ENCODE data around the gene FASN. TPM values are rescaled to one million over a fixed set of nuclear protein-coding genes. Genes with fewer than 3 reads are reported as not detected.
A peak's percentile ranks its signal among the peaks of the same experiment; 100 is the strongest.

The FASN gene
- total RNA-seq, 1 donor from 2014 or later = 54.4 TPM

GRCh38 chr17:82118168-82118814 is 20.3 kb upstream of the FASN start:
- no peak for DNase-seq (ENCODE audit: low read depth in 2 of 2)

- no peak for DNase-seq (ENCODE audit: low read depth in 2 of 2)
Measured at GRCh38 chr17:82117139-82118090, 19.4 kb upstream of the FASN start.

DNA sequence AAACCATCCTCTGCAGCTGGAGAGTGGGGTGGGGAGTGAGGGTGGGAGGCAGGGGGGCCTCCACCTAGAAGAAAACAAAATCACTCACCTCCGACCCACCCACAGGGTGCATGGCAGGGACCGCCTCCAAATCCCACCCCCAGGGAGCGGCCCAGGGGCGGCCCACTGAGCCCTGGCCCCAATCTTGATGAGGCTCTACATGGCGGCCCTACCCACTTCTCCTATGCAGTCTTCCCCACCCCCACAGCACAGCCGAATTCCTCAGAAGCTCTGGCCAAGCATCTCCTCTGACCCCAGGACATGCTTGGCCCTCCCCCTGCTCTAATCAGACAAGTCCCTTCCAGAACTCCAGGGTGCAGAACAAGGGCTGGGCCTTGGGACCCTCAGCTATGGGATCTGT is 18.2 kb upstream of the FASN start:
- no peak for DNase-seq (ENCODE audit: low read depth in 2 of 2)

GRCh38 chr17:82114872-82115271 is 16.8 kb upstream of the FASN start:
- DNase-seq (ENCODE audit: low read depth in 2 of 2) = no peak

- no peak for DNase-seq (ENCODE audit: low read depth in 2 of 2)
Measured at GRCh38 chr17:82114447-82114846, 16.4 kb upstream of the FASN start.

DNA sequence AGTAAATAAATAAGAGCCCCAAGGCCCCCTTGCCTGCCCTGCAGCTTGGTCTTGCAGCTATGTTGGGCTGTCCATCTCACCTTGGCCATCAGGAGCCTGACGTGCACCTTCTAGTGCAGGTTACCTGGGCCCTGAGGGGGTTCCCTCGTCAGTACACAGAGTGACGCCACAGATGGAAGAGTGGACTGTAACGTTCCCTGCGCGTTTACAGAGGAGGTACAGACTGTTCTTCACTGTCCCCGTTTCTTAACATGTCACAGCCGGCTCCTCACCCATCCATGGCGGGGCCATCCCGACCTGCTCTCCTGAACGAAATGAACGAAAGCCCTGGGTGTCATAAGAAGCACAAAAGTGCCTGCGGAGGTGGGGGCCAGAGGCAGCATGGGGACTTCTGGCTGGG is 15.9 kb upstream of the FASN start:
- no peak for DNase-seq (ENCODE audit: low read depth in 2 of 2)

DNA sequence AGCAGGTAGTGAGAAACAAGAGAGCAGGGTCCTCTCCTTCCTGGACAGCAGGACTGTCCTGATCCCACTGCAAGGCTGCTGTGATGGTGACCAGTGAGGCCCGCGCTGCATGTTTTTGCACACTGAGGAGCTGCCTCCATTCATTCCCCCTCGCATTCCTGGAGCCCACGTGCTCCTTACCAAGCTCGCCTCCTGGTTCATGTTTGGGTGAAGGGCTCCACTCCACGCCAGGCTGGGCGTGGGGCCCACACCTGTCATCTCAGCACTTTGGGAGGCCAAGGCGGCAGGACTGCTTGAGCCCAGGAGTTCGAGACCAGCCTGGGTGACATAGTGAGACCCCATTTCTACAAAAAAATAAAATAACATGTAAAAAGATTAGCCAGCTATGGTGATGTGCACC is 15.4 kb upstream of the FASN start:
- DNase-seq (ENCODE audit: low read depth in 2 of 2) = no peak

- no peak for DNase-seq (ENCODE audit: low read depth in 2 of 2)
Measured at GRCh38 chr17:82112914-82113311, 14.9 kb upstream of the FASN start.

GRCh38 chr17:82112181-82112913 is 14.3 kb upstream of the FASN start:
- no peak for DNase-seq (ENCODE audit: low read depth in 2 of 2)

DNA sequence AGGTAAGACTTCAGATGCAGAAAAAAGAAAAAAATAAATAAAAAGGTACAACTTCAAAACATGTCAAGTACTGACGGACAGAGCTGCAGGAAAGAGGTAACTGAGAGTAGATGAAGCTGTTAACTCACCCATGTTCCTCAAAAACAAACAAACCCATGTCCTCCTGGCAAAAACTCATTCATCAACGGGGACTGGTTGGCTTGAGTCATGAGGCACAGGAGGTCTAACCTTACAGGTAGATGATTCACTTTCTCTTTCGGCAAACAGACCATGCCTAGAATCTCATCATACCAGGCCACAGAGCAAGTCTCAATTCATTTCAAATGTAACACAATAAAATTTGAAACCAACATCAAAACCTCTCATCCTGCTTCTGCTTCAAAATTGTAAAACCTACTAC is 12.3 kb upstream of the FASN start:
- DNase-seq (ENCODE audit: low read depth in 2 of 2) = no peak

GRCh38 chr17:82108961-82109475 is 11.0 kb upstream of the FASN start:
- no peak for DNase-seq (ENCODE audit: low read depth in 2 of 2)

DNA sequence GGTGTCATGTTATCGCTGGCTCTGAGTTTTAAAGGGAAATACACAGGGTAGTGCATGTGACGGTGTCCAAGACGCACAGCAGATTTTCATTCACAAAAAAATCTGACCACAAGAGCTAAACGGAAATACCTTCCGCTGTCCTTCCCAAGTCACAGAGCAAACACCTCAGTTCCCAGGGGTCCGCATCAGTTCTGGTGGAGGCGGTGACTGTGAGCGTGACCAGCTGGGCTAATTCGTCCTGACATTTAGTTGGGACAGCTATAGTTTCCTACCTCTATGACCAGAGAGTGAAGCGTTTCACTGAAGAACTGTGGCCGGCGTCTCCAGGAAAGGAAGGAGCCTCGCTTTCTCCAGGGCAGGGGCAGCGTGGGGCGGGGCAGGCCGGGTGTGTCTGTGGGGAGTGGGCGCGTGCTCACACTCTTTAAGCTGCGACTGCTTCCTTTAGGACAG is 10.5 kb upstream of the FASN start:
- DNase-seq (ENCODE audit: low read depth in 2 of 2) = no peak

GRCh38 chr17:82108038-82108437 is 10.0 kb upstream of the FASN start:
- DNase-seq (ENCODE audit: low read depth in 2 of 2) = no peak

DNA sequence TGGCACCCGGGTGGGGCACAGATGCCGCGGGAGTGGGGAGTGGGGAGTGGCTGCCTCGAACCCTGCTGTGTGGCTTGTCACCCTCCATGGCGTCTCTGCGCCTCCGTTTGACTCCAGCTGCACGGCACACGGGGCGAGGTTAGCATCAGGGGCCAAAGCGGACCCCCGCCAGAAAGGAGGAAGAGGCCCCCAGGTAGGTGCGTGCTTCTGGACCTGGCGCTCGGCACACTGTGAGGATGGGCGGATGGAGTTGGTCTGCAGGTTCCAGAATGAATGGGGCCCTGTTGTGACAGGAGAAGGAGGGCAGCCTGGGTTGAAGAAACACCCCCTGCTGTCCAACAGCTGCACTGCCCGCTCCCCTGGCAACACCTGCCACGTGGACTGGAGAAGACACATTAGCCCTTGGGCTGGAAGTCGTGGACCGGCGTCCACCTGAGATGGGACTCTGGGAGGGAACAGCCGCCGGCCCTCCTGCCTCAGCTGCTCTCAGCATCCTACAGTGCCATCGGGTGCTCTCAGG is 9.4 kb upstream of the FASN start:
- peak in 1 of 2 donors; percentile 26 for DNase-seq (ENCODE audit: low read depth in 2 of 2)

DNA sequence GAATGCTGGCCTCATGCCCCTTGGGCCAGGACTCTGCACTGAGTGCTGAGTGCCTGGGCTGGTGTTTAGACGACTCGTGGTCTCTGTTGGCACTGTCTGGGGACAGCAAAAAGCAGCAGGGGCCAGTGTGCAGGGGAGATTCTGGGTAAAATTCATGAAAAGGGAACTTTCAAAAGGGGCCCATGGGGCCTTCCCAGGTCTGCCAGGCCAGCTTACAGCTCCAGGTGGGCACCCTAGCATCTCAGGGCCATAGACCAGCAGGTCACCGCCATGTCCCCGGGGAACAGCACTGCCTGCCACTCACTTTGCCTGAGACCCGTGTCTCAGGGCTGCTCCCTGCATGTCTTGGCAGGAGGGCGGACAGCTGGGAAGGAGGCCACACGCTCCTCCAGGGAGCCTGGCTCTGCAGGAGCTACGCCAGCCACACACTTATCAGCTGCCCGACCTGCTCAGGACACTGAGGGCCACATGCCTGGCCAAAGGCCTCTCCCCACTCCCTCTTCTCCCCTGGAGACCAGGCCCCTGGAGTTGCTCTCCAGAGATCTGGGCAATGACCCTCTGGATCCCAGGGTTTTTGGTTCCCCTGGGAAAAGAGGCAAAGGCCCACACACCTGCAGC is 8.8 kb upstream of the FASN start:
- DNase-seq (ENCODE audit: low read depth in 2 of 2) = no peak

DNA sequence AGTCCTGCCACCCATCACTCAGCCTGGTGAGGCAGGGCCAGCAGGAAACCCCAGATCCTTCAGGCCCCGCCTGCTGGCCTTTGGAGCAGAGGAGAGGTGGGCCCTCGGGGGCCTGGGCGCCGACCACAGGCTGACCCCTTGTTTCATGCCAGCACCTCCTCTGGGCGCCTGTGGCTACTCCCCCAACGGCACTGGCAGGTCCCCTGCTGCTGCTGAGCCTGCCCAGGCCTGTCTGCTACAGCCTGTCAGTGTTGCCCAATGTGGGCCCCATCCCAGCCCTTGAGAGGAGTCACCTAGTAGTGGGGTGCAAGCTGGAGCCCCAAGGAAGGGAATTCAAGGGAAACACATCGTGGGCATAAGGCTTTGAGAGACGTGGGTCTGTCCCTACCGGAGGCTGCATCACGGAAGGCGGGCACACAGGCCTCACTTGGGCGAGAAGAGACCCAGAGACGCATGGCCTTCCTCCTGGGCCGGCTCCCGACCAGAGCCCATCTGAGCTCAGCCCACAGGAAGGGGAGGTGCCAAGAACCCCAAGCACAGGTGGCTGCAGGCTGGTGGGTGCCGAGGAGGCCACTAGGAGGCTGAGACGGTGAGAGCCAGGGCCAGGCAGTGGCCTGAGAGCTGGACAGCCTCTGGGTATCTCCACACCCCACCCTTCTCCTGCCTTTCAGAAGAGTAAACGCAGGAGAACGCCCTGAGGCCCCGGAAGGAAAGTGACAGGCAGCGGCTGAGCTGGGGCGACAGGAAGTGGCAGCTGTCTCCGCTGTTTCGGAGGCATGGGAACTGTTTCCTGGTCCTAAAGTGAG is 8.0 kb upstream of the FASN start:
- DNase-seq (ENCODE audit: low read depth in 2 of 2) = peak in 1 of 2 donors; percentile 50

GRCh38 chr17:82105417-82105881 is 7.4 kb upstream of the FASN start:
- no peak for DNase-seq (ENCODE audit: low read depth in 2 of 2)

GRCh38 chr17:82104797-82105416 is 6.9 kb upstream of the FASN start:
- no peak for DNase-seq (ENCODE audit: low read depth in 2 of 2)

DNA sequence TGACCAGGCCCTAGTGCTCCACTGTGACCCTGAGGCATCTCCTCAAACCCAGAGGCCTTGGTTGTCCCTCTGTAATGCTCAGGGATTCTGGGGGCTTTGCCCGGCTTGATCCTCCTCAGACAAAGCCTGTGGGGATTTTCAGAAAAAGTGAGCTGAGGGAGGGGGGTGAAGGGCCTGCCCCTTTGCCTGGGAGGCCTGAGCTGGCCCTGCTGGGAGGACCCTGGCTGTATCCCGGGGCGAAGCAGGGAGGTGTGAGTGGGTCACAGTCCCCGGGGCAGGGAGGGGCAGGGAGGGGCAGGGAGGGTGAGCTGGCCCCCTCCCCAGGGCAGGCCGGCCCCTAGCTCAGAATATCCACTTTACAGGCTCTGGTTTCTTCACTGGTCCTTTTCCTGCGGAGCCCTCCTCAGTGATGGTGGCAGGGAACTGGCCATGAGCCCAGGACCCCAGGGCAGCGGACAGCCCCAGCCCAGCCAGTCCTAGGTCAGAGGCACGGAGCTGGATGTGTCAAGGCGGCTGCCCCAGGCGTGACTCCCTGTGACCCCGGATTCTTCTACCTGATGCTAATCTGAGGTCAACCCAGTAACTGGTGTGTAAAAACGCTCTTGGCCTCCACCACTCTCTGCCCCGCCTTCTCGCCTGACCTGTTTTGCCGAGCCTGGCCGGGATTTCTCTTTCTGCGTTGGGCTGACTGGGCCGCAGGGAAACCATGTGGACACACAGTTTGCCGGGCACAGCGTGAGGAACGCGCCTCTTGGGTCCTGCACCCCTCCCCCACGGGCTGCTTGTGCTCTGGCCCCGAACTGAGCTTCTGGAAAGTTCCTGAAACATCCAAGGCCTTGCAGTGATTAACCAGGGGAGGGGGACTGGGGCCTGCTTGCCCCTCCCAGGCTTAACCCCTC is 5.8 kb upstream of the FASN start:
- DNase-seq (ENCODE audit: low read depth in 2 of 2) = no peak
